ENCODE results near the gene NPHP1.
"Not testable (repeated sequence)": the region's sequence is repeated elsewhere in the genome, so short reads cannot be mapped to it uniquely, and the experiment has no call there.

DNA sequence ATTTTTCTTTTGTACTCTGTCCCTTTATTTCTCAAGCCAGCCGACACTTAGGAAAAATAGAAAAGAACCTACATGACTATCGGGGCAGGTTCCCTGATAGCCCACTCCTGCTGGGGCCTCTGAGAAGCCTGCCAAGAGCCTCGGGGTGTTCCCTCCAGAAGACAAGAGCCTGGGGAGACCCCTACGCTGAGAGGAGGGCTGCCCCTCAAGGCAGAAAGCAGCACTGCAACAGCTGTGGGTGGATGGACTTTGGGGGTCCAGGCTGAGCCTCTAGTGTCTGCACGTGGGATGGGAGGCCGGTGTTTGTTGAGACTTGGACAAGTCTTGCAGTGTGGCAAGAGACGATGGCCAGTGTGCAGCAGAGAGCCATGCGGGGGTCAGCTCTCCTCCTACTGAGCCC is 121.7 kb downstream of the NPHP1 start:
- TF ChIP-seq, protein P1, sequence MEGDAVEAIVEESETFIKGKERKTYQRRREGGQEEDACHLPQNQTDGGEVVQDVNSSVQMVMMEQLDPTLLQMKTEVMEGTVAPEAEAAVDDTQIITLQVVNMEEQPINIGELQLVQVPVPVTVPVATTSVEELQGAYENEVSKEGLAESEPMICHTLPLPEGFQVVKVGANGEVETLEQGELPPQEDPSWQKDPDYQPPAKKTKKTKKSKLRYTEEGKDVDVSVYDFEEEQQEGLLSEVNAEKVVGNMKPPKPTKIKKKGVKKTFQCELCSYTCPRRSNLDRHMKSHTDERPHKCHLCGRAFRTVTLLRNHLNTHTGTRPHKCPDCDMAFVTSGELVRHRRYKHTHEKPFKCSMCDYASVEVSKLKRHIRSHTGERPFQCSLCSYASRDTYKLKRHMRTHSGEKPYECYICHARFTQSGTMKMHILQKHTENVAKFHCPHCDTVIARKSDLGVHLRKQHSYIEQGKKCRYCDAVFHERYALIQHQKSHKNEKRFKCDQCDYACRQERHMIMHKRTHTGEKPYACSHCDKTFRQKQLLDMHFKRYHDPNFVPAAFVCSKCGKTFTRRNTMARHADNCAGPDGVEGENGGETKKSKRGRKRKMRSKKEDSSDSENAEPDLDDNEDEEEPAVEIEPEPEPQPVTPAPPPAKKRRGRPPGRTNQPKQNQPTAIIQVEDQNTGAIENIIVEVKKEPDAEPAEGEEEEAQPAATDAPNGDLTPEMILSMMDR (IDR thresholded peaks at IDR 0.05; ENCODE audit: low read depth, low read length, missing input control): not testable (repeated sequence)
- TF ChIP-seq SP1 (IDR thresholded peaks at IDR 0.05); NR2F2 (IDR thresholded peaks at IDR 0.05); HNF4G (IDR thresholded peaks at IDR 0.05); EGR1 (IDR thresholded peaks at IDR 0.05; ENCODE audit: low read depth in 2 of 2); RXRA (IDR thresholded peaks at IDR 0.05); TAF1 (conservative IDR thresholded peaks at IDR 0.05); YY1 (IDR thresholded peaks at IDR 0.05); RAD21 (IDR thresholded peaks at IDR 0.05): not testable (repeated sequence)
- TF ChIP-seq, protein P2, sequence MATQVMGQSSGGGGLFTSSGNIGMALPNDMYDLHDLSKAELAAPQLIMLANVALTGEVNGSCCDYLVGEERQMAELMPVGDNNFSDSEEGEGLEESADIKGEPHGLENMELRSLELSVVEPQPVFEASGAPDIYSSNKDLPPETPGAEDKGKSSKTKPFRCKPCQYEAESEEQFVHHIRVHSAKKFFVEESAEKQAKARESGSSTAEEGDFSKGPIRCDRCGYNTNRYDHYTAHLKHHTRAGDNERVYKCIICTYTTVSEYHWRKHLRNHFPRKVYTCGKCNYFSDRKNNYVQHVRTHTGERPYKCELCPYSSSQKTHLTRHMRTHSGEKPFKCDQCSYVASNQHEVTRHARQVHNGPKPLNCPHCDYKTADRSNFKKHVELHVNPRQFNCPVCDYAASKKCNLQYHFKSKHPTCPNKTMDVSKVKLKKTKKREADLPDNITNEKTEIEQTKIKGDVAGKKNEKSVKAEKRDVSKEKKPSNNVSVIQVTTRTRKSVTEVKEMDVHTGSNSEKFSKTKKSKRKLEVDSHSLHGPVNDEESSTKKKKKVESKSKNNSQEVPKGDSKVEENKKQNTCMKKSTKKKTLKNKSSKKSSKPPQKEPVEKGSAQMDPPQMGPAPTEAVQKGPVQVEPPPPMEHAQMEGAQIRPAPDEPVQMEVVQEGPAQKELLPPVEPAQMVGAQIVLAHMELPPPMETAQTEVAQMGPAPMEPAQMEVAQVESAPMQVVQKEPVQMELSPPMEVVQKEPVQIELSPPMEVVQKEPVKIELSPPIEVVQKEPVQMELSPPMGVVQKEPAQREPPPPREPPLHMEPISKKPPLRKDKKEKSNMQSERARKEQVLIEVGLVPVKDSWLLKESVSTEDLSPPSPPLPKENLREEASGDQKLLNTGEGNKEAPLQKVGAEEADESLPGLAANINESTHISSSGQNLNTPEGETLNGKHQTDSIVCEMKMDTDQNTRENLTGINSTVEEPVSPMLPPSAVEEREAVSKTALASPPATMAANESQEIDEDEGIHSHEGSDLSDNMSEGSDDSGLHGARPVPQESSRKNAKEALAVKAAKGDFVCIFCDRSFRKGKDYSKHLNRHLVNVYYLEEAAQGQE (IDR thresholded peaks at IDR 0.05): not testable (repeated sequence)
- TF ChIP-seq, protein P3, sequence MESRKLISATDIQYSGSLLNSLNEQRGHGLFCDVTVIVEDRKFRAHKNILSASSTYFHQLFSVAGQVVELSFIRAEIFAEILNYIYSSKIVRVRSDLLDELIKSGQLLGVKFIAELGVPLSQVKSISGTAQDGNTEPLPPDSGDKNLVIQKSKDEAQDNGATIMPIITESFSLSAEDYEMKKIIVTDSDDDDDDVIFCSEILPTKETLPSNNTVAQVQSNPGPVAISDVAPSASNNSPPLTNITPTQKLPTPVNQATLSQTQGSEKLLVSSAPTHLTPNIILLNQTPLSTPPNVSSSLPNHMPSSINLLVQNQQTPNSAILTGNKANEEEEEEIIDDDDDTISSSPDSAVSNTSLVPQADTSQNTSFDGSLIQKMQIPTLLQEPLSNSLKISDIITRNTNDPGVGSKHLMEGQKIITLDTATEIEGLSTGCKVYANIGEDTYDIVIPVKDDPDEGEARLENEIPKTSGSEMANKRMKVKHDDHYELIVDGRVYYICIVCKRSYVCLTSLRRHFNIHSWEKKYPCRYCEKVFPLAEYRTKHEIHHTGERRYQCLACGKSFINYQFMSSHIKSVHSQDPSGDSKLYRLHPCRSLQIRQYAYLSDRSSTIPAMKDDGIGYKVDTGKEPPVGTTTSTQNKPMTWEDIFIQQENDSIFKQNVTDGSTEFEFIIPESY (IDR thresholded peaks at IDR 0.05): not testable (repeated sequence)
- TF ChIP-seq, protein P4, sequence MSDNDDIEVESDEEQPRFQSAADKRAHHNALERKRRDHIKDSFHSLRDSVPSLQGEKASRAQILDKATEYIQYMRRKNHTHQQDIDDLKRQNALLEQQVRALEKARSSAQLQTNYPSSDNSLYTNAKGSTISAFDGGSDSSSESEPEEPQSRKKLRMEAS (IDR thresholded peaks at IDR 0.05): not testable (repeated sequence)
- TF ChIP-seq, protein P5, sequence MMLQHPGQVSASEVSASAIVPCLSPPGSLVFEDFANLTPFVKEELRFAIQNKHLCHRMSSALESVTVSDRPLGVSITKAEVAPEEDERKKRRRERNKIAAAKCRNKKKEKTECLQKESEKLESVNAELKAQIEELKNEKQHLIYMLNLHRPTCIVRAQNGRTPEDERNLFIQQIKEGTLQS (IDR thresholded peaks at IDR 0.05): not testable (repeated sequence)
